Esophagus mucosa (tissue), 1 donor: ENCODE data around the gene MANEA. TPM values are rescaled to one million over a fixed set of nuclear protein-coding genes. Genes with fewer than 3 reads are reported as not detected.
"Not testable (repeated sequence)": the region's sequence is repeated elsewhere in the genome, so short reads cannot be mapped to it uniquely, and the experiment has no call there.

Experiments
- ATAC-seq: fragments of 200-7000 bp; cut with Tn5 transposase; one replicate; pipeline ENCODE4 v1.9.1; 2020
- total RNA-seq: library from RNA; stranded (reverse); gene quantifications from one replicate; pipeline ENCODE4 v1.2.4, GENCODE V29; 2023
- donor health status: DM: yes; HTN: yes; CAD: no.

The MANEA gene, protein sequence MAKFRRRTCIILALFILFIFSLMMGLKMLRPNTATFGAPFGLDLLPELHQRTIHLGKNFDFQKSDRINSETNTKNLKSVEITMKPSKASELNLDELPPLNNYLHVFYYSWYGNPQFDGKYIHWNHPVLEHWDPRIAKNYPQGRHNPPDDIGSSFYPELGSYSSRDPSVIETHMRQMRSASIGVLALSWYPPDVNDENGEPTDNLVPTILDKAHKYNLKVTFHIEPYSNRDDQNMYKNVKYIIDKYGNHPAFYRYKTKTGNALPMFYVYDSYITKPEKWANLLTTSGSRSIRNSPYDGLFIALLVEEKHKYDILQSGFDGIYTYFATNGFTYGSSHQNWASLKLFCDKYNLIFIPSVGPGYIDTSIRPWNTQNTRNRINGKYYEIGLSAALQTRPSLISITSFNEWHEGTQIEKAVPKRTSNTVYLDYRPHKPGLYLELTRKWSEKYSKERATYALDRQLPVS
- 8.4 TPM for total RNA-seq

DNA sequence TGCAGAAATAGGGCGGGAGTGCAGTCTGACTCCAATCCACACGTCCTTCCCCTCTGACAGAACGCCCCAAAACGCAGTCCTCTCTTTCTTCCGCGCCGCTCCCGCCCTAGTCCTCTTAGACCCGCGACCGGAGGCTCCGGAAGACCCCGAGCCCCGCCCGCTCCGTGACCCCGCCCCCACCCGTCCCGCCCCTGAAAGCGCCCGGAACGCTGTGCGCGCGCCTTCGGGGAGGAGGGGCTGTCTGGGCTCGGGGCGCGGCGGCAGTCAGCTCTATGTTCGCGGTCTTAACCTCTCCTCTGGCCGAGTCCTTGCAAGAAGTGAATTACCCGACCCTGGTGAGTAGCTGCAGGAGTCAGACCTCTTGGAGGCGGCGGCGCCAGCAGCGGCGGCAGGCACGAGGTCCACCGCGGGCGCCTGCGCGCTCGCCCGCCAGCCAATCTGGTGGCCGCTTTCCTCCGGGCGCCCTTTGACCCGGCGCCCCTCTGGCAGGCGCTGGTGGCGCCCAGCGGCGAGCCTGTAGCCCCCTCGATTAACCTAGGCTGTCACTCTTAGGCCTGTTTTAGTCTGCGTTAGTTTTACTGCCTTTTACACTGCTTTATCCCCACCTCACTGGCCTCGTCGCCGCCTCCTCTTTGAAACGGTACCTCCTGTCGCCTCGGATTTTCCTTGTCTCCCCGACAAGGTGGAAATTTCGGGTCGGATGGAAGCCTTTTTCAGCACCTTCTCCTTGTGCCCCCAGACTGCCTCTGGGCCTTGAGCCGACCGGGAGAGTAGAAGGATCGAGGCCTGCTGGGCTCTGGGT lies at the start of gene MANEA:
Gene MANEA, plus strand, starts transcription at position 232 of the 802 bp plus-strand sequence. CDS start 8,905 bp downstream, outside the sequence.
- ATAC-seq: peak; percentile 92

GRCh38 chr6:95529762-95530161 lies 47.6 kb upstream of the MANEA start:
- ATAC-seq: no peak

DNA sequence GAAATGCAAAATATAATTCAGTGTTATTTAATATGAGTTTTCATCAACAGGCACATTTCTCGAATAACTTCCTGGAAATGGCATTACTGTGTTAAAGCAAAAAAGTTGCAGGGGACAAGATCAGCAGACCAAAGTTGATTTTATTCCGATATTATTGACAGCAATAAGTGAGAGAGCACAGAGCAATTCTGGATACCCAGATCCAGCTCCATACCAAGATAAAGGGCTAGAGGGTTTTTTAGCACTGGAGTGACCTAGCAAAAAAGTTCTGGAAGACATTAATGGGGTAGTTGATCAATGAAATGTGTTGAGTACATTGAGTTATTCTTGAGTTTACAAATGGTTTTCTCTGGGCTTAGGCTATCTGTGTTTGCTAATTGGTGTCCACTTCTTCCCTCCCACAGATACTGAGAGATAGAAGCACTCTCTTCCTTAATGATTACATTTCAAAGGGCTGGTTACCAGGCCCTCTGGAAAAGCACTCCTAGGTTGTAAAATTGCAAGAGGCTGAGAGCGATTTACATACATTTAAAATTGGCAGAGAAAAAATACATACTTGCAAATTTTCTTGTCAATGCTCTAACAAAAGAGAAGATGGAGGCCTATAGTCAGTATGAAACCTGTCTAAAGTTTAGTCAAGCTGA lies 47.0 kb upstream of the MANEA start:
- no peak for ATAC-seq

DNA sequence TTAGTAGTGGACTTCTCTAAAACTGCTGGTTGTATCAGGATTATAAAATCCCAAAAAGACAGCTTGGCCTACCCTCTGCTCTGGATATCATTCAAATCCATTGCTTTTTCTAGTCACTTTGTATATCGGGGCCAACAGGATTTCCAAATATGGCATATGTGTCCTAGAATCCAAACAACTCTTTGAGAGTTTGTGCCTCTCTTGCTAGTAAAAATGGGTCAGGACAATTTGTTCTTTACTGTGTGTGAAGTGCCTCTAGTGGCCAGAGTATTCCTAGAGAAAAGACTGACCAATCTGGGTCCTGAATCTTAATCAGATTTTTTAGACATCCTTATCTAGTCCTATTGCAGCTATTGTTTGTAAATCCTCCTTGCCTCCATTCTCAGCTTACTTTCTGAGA lies 33.5 kb upstream of the MANEA start:
- no peak for ATAC-seq

- no peak for ATAC-seq
These were observed 32.7 kb upstream of the MANEA start for GRCh38 chr6:95544517-95545225.

DNA sequence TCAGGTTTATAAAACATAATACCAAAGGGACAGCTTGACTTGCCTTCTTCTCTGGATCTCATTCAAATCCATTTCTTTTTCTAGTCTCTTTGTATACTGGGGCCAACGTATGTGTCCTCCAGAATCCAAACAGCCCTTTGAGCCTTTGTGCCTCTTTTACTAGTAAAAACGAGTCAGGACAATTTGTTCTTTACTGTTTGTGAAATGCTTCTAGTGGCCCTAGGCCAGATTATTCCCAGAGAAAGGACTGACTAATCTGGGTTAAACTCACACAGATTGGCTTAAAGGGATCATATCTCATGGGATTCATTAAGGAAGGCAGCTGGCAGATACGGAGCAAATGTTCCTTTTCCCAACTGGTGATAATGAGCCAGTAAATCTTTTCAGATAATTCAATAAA lies 32.1 kb upstream of the MANEA start:
- ATAC-seq: no peak

DNA sequence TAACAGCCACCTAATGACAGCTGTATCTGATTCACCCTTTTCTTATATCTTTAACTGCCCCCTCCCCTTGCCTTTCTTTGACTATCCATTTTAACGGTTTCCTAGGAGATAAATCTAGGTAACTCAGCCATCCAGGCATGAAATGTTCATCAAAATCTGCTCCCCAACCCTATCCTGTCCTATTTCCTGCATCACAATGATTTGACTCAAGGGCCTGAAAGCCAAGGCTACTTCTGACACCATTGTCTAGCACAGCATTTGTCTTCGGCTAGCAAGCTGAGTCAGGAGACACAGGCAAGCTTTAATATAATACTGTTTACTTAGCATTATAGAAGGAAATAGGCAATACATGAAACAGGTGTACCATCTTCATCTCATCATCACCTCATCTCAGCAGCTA lies 31.6 kb upstream of the MANEA start:
- no peak for ATAC-seq

GRCh38 chr6:95546148-95546547 lies 31.2 kb upstream of the MANEA start:
- no peak for ATAC-seq

DNA sequence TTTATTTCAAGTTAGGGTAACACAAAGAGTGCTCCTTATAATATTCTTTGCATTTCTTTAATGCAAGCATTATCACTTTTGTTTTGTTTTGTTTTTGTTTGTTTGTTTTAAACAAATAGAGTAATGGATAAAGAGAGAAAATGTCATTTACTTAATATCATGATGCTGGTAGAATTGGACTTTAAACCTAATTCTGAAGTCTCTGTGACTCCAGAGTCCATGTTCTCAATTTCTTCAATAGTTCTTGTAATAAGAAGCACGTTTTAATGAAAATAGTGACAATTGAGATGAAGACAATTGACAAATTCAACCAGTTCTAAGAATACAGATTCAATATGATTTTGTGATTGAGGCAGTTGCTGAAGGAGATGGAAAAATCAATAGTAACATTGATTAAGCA lies 30.3 kb upstream of the MANEA start:
- ATAC-seq: no peak

DNA sequence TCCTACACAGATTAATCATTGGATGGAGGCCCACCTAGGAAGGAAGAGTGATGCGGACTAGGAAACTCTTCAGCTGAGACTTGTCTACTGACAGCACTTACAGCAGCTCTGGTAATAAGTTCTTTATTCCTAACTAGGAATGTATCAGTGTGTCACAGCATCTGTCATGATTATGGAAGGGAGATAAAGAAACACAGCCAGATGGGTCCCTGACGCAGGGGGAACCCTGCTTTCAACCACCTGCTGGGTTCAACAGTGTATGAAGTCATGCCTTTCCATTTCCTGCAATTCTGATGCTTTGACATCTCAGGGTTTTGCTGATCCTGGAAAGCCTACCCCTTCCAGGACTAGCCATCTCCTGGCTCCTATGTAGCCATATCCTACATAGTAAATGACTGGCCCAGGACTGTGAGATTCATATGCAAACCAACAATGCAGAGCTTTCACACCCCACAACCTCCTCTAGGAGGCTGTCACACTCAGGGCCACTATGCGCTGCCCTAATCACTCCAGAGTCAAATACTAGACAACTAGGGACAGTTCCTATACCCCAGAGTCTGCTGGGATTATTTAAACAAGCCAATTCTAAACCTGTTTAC lies 29.0 kb upstream of the MANEA start:
- ATAC-seq: peak; percentile 26

DNA sequence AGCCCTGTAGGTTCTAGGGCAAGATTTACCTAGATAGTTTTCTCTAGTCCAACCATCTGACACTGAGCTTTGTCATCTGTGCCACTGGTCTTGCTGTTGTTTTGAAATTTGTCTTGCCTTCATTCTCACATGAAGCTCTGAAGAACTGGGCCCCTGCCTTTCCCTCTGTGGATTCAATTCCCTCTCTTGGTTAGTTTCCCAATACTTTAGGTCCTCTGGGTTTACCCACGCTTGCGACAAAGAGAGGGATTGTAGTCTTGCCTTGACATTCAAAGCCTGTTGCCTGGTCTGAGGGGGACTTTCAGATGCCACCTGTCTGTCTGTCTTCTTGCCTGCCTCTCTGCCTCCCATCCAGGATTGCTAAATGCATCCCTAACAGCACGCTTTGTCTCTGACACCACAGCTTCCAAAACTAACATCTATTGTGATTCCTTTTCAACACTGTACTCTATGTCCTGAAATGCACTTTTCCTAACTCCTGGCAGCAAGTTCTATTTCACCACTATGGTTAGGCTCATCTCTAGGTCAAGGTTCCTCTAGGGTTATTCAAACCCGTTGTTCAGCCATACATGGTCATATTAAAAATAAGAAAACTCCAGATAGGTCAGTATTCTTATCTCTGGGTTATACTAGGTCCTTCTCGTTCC lies 25.5 kb upstream of the MANEA start:
- ATAC-seq: no peak

DNA sequence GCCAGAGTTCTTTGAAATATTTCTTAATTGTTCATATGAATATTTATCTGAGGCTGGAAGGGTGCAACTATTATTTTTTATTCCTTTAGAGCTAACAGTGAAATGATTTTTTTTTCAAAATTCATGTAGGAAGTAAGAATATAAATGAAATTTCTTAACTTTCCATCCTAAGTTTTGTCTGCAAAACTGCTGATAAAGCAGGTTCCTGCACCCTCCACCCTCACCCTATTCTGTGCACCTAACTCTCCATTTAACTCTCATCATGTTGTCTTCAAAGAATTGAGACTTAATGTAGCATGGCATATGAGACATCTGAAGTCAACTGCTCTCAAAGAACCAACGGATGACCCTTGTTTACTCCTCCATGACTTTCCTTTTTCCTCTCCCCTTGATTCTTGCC lies 23.5 kb upstream of the MANEA start:
- no peak for ATAC-seq

- ATAC-seq: not testable (repeated sequence)
These were observed 16.4 kb upstream of the MANEA start for GRCh38 chr6:95560956-95561355.

DNA sequence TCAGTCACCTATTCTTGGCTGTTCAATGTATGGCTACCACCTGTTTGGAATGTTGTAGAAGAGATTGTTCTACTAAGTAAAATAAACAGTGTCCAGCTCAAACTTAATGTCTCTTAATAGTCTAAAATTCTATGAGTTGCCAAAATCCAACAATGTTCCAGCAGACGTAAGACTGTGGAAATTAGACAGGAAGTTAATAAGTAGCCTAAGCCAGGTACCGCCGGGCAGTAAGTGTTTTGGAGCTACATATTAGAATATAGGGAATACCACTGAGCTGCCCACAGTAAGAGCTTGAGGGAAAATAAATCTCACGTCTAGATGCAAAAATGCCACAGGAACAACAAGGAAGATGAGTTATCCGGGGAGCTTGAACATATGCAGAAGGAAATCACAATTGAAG lies 7.8 kb upstream of the MANEA start:
- ATAC-seq: no peak

DNA sequence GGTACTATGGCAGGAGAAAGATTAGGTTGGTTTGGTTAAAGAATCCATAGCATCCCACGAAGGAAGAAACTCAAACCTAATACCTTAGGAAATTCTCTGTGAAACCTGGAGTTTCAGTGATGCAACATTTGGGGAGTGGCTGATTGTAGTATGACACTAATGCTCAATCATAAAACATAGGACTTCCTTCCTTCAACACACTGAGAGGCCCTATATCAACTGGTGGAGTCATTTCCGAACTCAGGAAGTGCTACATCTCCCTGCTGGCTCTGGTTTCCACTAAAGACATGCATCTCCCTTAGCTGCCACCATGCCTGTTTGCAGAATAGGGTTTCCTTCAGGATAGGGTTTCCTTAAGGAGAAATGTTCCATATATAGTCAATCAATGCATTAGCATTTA lies 5.2 kb upstream of the MANEA start:
- ATAC-seq: peak; percentile 88

GRCh38 chr6:95574811-95575210 lies 2.5 kb upstream of the MANEA start:
- peak; percentile 44 for ATAC-seq

DNA sequence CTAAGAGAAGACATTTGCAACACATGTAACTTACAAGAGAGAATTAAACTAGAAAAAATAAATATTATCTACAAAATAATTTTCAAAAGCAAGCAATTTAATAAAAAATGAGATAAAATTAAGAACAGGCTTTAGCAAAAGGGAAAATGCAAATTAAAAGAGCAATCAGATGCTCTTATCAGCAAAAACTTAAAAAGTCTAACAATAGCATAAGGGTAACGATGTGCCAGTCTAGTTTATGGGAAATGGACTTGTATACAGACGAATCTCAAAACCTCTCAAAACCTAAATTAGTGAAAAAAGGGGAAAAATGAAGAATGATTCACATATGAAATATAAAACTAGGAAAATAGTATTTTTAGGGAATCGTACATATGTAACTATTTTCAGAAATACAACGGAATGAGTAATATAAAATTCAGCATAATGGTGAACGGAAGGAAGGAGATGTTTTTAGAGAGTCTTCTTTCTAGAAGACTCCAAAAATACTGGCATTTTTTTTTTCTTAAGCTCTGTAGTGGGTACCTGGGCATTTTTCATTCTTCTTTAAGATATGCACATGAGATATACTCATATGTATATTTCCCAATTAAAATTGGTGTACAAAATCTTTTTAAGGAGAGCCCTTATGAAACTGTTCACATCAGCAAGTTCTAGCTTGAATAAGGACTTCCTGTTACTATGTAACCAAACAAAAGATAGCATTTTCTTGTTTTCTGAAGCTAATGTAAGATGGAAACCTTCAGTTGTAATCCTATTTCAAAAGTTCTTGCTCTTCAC lies 927 bp upstream of the MANEA start:
- ATAC-seq: peak; percentile 22

DNA sequence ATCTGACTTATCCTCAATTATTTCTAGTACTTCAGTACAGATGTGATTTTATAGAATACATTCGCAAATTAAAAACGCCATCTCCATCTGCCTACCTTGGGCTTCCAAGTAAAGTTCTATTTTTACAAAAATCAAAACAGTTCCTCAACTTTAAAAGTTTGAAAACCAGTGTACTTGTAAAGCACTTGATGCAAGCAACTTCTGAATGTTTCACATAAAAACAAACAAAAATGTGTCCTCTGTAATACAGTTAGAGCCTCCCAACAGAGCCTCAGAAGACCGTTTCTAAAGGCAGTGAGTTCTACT lies 384 bp upstream of the MANEA start:
- ATAC-seq: no peak

GRCh38 chr6:95578106-95578410 lies 723 bp downstream of the MANEA start:
- ATAC-seq: peak; percentile 32

GRCh38 chr6:95581073-95581472 lies 3.7 kb downstream of the MANEA start:
- ATAC-seq: no peak

GRCh38 chr6:95584226-95584625 lies 6.9 kb downstream of the MANEA start:
- ATAC-seq: not testable (repeated sequence)
